Neural cell (in vitro differentiated cells): Measurements from ENCODE around the gene GALNT1. TPM values are rescaled to one million over a fixed set of nuclear protein-coding genes. Genes with fewer than 3 reads are reported as not detected.

Source experiments
- H2AFZ ChIP-seq: fragments of 200-600, 300-800 bp; sonication (generic), shearing (Covaris generic); 2 replicates; pipeline ENCODE4 v1.6.0; 2014; ENCODE audit warnings: low read depth, mild to moderate bottlenecking, antibody characterized with exemption, low read length, moderate library complexity
- H3F3A ChIP-seq: fragments of 200-600 bp; shearing (Covaris generic); 2 replicates; pipeline ENCODE4 v1.6.1; 2016; ENCODE audit warnings: mild to moderate bottlenecking, moderate library complexity, mixed read lengths, antibody characterized with exemption, low read length; ENCODE audit not compliant: insufficient read depth, poor library complexity, severe bottlenecking
- H3K27ac ChIP-seq: fragments of 200-600, 300-800 bp; sonication (generic), shearing (Covaris generic); 2 replicates; pipeline ENCODE4 v1.5.1; 2014; ENCODE audit warnings: mild to moderate bottlenecking, low read length, moderate library complexity
- H3K27me3 ChIP-seq: fragments of 300-800, 200-600 bp; sonication (generic), shearing (Covaris generic); 2 replicates; pipeline ENCODE4 v1.6.0; 2014; ENCODE audit warnings: mild to moderate bottlenecking, low read depth, low read length, moderate library complexity; ENCODE audit not compliant: insufficient read depth
- H3K36me3 ChIP-seq: fragments of 300-800, 200-600 bp; sonication (generic), shearing (Covaris generic); 2 replicates; pipeline ENCODE4 v1.5.1; 2014; ENCODE audit warnings: mild to moderate bottlenecking, antibody characterized with exemption, low read length, moderate library complexity; ENCODE audit not compliant: insufficient read depth
- H3K4me2 ChIP-seq: fragments of 300-800, 200-600 bp; sonication (generic), shearing (Covaris generic); 2 replicates; pipeline ENCODE4 v1.6.0; 2014; ENCODE audit warnings: mild to moderate bottlenecking, low read length
- H3K4me3 ChIP-seq: fragments of 300-800, 200-600 bp; sonication (generic), shearing (Covaris generic); 2 replicates; pipeline ENCODE4 v1.5.1; 2014; ENCODE audit warnings: mild to moderate bottlenecking, low read length, moderate library complexity
- H3K79me2 ChIP-seq: fragments of 200-600 bp; shearing (Covaris generic); replicated peaks from 2 replicates; pipeline ENCODE4 v1.6.0; 2014; ENCODE audit warnings: mild to moderate bottlenecking, low read length, moderate library complexity; ENCODE audit not compliant: insufficient read depth
- H3K9ac ChIP-seq: fragments of 300-800, 200-600 bp; sonication (generic), shearing (Covaris generic); 2 replicates; pipeline ENCODE4 v1.6.1; 2016; ENCODE audit warnings: mild to moderate bottlenecking, low read length, mixed read lengths
- H3K9me2 ChIP-seq: fragments of 200-600 bp; shearing (Covaris generic); 2 replicates; pipeline ENCODE4 v1.6.1; 2016; ENCODE audit warnings: mild to moderate bottlenecking, low read length, mixed read lengths; ENCODE audit not compliant: insufficient read depth
- H3K9me3 ChIP-seq: fragments of 200-600, 300-800 bp; sonication (generic), shearing (Covaris generic); 2 replicates; pipeline ENCODE4 v1.6.1; 2016; ENCODE audit warnings: mild to moderate bottlenecking, mixed run types, low read length, moderate library complexity, mixed read lengths
- H4K20me1 ChIP-seq: fragments of 200-600 bp; shearing (Covaris generic); 2 replicates; pipeline ENCODE4 v1.6.1; 2016; ENCODE audit warnings: mild to moderate bottlenecking, mixed run types; ENCODE audit not compliant: insufficient read depth
- CTCF ChIP-seq: fragments of 450-650 bp; IDR thresholded peaks from 2 replicates; pipeline ENCODE4 v1.5.1; 2014; ENCODE audit warnings: antibody characterized with exemption, mild to moderate bottlenecking, moderate library complexity; ENCODE audit not compliant: poor library complexity, severe bottlenecking
- EP300 ChIP-seq: fragments of 450-650 bp; conservative IDR thresholded peaks from 2 replicates; pipeline ENCODE4 v1.6.1; 2014; ENCODE audit warnings: antibody characterized with exemption, mild to moderate bottlenecking, moderate library complexity; ENCODE audit not compliant: poor library complexity, severe bottlenecking
- EZH2 ChIP-seq: fragments of 200-600, 300-800 bp; shearing (Covaris generic), sonication (generic); IDR thresholded peaks from 2 replicates; pipeline ENCODE4 v1.6.1; 2014; ENCODE audit warnings: antibody characterized with exemption, low read length, borderline replicate concordance, mild to moderate bottlenecking; ENCODE audit not compliant: insufficient read depth, poor library complexity, severe bottlenecking
- MXI1 ChIP-seq: fragments of 450-650 bp; conservative IDR thresholded peaks from 2 replicates; pipeline ENCODE4 v1.6.1; 2014; ENCODE audit warnings: antibody characterized with exemption, mild to moderate bottlenecking; ENCODE audit not compliant: poor library complexity, severe bottlenecking
- POLR2AphosphoS5 ChIP-seq: IDR thresholded peaks from 2 replicates; pipeline ENCODE4 v1.6.1; 2012
- RAD21 ChIP-seq: fragments of 450-650 bp; conservative IDR thresholded peaks from 2 replicates; pipeline ENCODE4 v1.6.1; 2014; ENCODE audit warnings: antibody characterized with exemption, mild to moderate bottlenecking, moderate library complexity
- SMC3 ChIP-seq: fragments of 450-650 bp; conservative IDR thresholded peaks from 2 replicates; pipeline ENCODE4 v1.6.1; 2014; ENCODE audit warnings: antibody characterized with exemption, mild to moderate bottlenecking, moderate library complexity; ENCODE audit not compliant: poor library complexity
- TAF1 ChIP-seq: IDR thresholded peaks from 2 replicates; pipeline ENCODE4 v1.6.1; 2012; ENCODE audit warnings: low read depth
- polyA plus RNA-seq: library from polyadenylated mRNA; depleted of rRNA; stranded (reverse); fragments of >200 nt; gene quantifications from 2 replicates; pipeline ENCODE4 v1.2.3, GENCODE V29; 2014
- TF ChIP-seq, protein P1 (sequence below): IDR thresholded peaks from 2 replicates; pipeline ENCODE4 v1.6.1; 2012; ENCODE audit warnings: borderline replicate concordance

GALNT1 gene
- polyA plus RNA-seq, 1 donor from 2014 or later = 103 TPM

DNA sequence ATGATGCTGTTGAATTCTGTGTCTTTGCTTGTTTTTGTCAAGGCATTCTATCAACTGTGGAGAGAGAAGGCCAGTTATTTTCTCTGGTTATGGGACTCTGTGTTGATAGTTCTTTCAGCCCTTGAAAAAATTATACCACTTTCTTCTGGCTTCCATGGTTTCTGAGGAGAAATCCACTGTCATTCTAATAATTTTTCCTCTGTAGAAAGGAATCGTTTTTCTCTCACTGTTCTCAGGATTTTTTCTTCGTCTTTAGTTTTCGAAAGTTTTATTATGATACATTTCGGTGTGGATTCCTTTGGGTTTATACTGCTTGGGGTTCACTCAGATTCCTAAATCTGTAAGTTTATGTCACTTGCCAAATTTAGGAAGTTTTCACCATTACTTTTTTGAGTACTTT, 6.6 kb downstream of the GALNT1 start:
- H3K27me3 ChIP-seq = no peaks in the 10 kb centered on the region
- no peak overlapping the region for H3K9ac ChIP-seq
- H3K9me3 ChIP-seq = no peaks in the 10 kb centered on the region
- no peak overlapping the region for H3K27ac ChIP-seq
- no peak overlapping the region for H3K4me3 ChIP-seq
- H2AFZ ChIP-seq = no peak overlapping the region
- H3F3A ChIP-seq = no peaks in the 10 kb centered on the region
- TF ChIP-seq MXI1 (no peak), EP300 (no peak), SMC3 (no peak), POLR2AphosphoS5 (no peak), TAF1 (no peak), CTCF (no peak), EZH2 (no peak), RAD21 (no peak)
- TF ChIP-seq, protein P1, sequence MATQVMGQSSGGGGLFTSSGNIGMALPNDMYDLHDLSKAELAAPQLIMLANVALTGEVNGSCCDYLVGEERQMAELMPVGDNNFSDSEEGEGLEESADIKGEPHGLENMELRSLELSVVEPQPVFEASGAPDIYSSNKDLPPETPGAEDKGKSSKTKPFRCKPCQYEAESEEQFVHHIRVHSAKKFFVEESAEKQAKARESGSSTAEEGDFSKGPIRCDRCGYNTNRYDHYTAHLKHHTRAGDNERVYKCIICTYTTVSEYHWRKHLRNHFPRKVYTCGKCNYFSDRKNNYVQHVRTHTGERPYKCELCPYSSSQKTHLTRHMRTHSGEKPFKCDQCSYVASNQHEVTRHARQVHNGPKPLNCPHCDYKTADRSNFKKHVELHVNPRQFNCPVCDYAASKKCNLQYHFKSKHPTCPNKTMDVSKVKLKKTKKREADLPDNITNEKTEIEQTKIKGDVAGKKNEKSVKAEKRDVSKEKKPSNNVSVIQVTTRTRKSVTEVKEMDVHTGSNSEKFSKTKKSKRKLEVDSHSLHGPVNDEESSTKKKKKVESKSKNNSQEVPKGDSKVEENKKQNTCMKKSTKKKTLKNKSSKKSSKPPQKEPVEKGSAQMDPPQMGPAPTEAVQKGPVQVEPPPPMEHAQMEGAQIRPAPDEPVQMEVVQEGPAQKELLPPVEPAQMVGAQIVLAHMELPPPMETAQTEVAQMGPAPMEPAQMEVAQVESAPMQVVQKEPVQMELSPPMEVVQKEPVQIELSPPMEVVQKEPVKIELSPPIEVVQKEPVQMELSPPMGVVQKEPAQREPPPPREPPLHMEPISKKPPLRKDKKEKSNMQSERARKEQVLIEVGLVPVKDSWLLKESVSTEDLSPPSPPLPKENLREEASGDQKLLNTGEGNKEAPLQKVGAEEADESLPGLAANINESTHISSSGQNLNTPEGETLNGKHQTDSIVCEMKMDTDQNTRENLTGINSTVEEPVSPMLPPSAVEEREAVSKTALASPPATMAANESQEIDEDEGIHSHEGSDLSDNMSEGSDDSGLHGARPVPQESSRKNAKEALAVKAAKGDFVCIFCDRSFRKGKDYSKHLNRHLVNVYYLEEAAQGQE = no peak
- no peaks in the 10 kb centered on the region for H3K36me3 ChIP-seq
- H3K4me2 ChIP-seq = no peak overlapping the region
- peaks cover 97% of the 10 kb centered on the region for H3K79me2 ChIP-seq
- H3K9me2 ChIP-seq = no peaks in the 10 kb centered on the region
- H4K20me1 ChIP-seq = no peaks in the 10 kb centered on the region

DNA sequence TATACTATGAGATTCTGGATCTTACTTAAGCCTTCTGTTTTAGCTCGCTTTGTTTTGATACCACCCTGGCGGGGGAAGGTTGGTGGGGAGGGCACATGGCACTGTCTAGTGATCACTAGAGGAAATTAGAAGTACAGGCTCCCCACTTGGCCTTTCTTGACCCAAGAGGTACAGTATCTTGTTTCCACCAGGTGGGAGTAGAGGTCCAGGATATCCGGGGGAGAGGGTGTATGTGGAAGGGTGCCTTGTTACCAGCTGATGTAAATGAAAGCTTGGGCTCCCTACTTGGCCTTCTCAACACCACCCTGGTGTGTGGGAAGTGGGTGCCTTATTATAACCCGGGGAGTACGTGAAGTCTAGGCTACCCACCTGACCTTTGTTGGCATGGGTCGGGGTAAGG, 7.5 kb downstream of the GALNT1 start:
- H3K9me2 ChIP-seq = no peaks in the 10 kb centered on the region
- no peak overlapping the region for H3K9ac ChIP-seq
- no peaks in the 10 kb centered on the region for H4K20me1 ChIP-seq
- H3K4me2 ChIP-seq = no peak overlapping the region
- H3K79me2 ChIP-seq = peaks cover 96% of the 10 kb centered on the region
- H3F3A ChIP-seq = no peaks in the 10 kb centered on the region
- no peaks in the 10 kb centered on the region for H3K27me3 ChIP-seq
- TF ChIP-seq EZH2 (no peak), POLR2AphosphoS5 (no peak), MXI1 (no peak), TAF1 (no peak), CTCF (no peak), EP300 (no peak), SMC3 (no peak), RAD21 (no peak)
- TF ChIP-seq, protein P1 = no peak
- H3K9me3 ChIP-seq = no peaks in the 10 kb centered on the region
- H3K36me3 ChIP-seq = no peaks in the 10 kb centered on the region
- H2AFZ ChIP-seq = no peak overlapping the region
- no peak overlapping the region for H3K4me3 ChIP-seq
- H3K27ac ChIP-seq = no peak overlapping the region
